ENCODE results near the gene TBC1D16.
A peak's percentile ranks its signal among the peaks of the same experiment; 100 is the strongest.
"Not testable (repeated sequence)": the region's sequence is repeated elsewhere in the genome, so short reads cannot be mapped to it uniquely, and the experiment has no call there.

TBC1D16 gene

DNA sequence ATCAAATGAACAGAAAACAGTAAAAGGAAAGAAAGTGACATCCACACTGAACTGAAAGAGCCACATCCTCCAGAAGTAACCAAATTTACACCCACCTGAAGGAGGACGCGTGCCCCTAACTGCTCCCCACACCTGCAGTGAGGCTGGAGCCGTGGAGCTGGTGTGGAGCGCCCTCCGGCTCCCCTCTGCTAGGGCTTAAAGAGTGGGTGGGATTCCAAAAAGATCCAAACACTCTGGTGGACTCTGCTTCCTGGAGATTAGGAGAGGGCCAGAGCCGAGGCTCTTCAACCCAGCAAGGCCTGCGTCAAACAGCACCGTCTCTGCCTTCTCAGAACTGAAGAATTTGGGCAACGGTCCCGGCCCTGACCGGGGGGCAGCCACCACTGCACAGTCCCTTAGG, 16.0 kb upstream of the TBC1D16 start:
- DNase-seq = no peak

GRCh38 chr17:80050706-80051105, 15.0 kb upstream of the TBC1D16 start:
- no peak for DNase-seq

DNA sequence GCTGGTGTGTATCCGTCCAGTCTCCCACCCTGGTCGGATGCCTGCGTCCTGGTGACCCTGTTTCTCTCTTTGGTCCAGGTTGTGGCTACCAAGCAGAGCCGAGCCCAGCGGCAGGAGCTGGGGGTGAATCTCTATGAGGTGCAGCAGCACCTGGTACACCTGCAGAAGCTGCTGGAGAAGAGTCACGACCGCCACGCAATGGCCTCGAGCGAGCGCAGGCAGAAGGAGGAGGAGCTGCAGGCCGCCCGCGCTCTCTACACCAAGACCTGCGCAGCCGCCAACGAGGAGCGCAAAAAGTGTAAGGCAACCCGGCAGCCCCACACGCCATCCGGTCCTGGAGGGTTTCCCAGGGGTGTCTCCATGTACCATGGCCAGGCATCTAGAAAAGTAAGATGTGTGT, 14.3 kb upstream of the TBC1D16 start:
- no peak for DNase-seq

DNA sequence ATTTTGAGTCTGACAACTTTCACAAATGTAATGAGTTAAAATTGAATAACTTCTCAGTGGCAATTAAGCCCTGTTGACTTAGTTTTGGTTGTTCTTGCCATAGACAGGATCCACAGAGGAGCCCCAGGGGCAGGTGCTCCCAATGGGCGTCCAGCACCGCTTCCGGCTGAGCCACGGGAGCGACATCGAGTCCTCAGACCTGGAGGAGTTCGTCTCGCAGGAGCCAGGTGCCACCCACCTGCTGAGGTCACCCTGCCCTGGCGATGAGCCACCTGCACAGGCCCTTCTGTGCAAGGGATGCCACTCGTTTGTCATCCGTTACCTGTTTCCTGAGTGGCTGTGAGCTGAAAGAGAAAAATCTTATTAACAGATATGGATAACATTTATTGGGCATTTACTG, 11.5 kb upstream of the TBC1D16 start:
- no peak for DNase-seq

- DNase-seq = not testable (repeated sequence)
These were observed 11.0 kb upstream of the TBC1D16 start for GRCh38 chr17:80046709-80047108.

- DNase-seq = no peak
These were observed 10.0 kb upstream of the TBC1D16 start for GRCh38 chr17:80045703-80046102.

DNA sequence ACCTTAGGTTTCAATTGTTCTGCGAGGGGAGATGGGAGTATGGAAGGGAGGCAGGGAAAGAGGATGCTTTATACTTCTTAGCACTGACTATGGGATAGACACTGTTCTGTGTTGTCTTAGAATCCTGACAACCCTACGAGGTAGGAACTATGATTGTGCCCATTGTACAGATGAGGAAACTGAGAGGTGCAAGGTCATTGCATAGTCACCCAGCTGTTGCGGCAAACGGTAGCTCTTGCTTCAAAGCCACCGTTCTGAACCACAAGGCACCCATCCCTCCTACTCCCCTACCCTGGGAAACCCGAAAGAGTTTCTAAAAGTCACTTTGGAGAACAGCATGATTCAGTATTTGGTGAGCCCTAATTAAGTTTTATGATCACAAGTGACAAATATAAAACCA, 8.3 kb upstream of the TBC1D16 start:
- DNase-seq = no peak

DNA sequence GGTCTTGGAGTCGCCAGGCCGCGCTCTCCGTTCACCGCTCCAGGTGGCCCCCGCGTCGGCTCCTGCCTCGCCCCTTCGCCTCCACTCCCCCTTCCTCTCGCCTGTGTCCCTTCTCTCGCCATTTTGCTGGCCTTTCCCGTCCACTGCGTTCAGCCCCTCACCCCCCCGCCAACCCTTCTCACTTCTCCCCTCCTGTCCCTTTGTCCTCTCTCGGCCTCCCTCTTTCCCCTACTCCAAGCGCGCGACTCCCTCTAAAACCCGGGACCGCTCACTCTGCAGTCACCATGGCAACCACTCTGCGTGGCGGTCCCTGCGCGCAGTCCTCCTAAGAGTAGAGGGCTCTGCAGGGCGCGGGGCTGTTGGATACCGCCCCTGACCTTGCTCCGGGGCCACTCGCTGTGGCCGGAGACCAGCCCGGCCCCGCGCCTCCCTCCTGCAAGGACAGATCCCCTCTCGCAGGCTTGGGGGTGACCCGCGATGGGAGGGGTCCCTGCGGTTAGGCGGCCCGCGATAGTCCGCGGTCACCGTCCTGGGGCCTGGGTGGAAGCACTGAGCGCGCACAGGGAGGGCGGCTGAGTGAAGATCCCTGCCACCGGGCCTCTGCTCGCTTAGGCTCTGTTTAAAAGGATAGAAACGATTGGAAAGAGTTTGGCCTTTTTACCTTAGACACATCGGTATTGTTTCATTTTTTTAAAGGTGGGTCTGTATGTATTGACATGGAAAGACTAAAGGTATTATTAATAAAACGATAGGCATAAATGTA, 1.2 kb upstream of the TBC1D16 start:
- DNase-seq = peak; percentile 9

DNA sequence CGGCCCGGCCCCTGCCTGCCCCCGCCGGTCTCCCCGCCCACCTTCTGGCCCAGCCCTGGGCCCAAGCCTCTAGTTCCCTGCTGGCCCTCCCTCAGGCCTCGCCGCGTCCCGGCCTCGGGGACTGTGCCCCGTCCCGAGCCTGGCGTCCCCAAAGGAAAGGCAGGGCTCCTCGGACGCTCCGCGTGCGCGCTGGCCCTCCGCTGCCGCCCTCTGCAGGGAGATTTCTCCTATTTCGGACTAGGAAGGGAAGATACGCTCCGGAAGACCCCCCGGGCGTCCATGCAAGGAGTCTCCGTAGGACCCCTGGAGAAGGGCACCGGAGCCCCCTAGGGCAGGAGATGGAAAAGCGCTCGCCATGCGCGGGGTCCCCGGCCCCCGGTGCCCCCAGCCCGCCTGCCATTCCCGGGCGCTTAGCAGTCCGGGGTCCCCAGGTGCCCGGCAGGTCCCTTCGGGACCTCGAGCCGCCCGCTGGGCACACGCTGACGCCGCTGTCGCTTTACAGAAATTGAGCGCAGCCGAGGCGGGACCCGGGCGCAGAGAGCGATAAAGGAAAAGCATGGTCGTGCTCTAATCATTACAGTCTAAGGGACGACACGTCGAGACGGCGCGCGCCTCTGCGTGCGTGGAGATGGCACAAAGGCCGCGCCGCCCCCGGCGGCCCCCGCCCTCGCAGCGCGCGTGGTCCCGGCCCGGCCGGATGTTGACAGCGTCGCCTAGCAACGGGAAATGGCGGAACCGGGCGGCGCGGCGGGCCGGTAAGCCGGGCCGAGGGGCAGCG, 454 bp upstream of the TBC1D16 start, which contains the start of gene CCDC40:
Gene CCDC40 (plus strand): TSS at position 706 of the 778 bp plus-strand sequence. CDS start 21 bp downstream, at position 727.
- peak; percentile 67 for DNase-seq

DNA sequence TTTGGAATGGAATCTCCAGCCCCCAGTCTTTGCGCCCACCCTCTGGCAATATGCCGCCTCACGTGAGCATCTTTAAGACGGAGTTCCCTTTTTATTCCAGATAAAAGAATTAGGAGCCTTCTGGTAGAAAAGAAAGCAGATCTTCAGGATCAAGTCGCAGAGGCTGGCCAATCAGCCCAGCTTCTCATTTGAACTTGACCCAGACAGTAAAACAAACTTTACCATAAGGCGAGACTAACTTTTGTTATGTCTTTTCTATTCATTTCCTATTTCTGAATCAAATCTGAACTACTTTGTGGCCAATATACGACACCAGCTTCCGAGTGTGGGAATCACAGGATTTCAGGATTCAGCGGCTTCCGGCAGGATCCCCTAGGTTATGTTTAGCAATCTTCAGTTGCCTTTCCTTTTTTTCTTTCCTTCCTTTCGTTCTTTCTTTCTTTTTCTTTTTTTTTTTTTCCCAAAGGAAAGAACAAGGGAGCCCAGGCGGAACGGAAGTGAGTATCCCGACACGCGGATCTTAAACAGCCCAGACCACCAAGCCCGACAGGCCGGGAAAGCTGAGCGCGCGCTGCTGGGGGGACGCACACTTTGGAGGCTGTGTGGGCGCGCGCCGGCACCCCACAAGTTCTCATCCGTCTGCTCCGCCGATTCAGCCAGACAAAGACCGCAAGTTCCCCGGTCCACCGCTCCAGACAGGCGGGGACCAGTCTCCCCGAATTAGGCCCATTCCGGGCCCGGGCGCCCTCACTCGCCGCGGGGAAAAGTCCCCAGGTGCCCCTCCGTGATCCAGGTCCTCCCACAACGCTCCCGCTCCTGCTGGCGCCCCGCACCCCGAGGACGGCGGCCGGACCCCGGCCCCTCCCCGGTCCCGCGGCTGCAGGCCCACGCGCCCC, 633 bp downstream of the TBC1D16 start:
- DNase-seq = peak; percentile 29

DNA sequence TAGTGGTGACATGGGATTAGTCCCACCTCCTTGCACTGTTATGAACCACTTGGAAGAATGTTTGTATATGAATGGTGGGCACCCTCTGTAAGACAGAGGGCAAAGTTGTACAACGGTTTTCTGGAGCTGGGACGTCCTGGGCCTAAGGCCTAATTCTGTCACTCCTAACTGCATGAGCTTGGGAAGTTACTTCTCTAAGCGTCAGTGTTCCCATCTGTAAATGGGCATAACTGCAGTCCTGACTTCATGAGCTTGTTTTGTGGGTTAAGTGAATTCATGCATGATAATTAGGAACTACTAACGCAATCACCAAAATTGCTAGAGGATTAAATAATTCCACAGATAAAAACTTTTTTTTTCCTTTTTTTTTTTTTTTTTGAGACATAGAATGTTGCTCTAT, 1.8 kb downstream of the TBC1D16 start:
- DNase-seq = no peak

GRCh38 chr17:80032614-80033171, 3.0 kb downstream of the TBC1D16 start:
- DNase-seq = no peak

- no peak for DNase-seq
These were observed 3.8 kb downstream of the TBC1D16 start for GRCh38 chr17:80031691-80032430.

DNA sequence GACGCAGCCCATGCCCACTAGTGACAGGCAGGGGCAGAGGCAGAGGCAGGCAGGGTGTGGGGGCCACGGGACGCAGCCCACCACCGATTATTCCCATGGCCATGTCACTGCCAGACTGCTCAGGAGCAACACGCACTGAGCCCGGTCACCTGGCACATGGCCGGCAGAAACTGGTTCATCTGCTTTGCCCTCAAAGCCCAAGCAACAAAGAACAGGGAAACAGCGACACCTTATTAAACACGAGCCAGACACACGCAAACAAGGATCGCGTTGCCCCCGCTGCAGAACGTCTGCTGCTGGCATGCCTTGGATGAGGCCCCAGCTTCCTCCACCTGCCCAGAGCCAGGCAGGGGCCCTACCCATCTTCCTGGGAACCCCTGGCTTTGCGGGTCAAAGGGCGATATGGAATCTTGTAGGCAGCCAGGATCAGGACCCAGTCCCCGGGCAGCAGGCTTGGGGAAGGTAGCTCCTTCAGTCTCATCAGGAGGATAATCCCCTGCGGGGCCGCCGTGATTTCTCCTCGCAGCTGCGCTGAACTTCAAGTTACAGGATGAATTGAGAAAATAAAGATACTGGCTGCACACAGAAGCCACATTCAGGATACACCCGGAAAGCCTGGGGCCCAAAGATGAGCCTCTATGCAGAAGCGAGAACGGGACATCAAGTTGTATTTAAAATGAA, 4.8 kb downstream of the TBC1D16 start:
- DNase-seq = no peak

- DNase-seq = no peak
These were observed 6.3 kb downstream of the TBC1D16 start for GRCh38 chr17:80029258-80029974.

DNA sequence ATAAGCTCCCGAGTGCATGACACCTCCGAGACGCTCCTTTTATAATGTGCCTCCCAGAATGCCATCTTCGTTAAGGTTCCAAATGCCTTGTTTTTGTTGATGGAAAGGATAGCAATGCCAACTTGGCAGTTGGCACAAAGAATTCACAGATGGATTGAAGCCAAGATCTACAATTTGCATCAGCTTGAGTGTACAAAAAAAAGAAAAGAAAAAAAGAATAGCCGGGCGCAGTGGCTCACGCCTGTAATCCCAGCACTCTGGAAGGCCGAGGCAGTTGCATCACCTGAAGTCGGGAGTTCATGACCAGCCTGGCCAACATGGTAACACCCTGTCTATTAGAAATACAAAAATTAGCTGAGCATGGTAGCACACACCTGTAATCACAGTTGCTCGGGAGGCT, 7.6 kb downstream of the TBC1D16 start:
- DNase-seq = no peak

- DNase-seq = no peak
These were observed 8.6 kb downstream of the TBC1D16 start for GRCh38 chr17:80027043-80027435.

GRCh38 chr17:80026359-80027042, 9.2 kb downstream of the TBC1D16 start:
- no peak for DNase-seq

- no peak for DNase-seq
These were observed 9.9 kb downstream of the TBC1D16 start for GRCh38 chr17:80025796-80026195.

- no peak for DNase-seq
These were observed 10.5 kb downstream of the TBC1D16 start for GRCh38 chr17:80025140-80025539.
